Esophagus muscularis mucosa (tissue), 3 donors: ENCODE measurements around the gene EIF3I.

Source experiments
- CTCF ChIP-seq, 3 experiments: fragments of 200-600 bp in 2 of 3; fragments of 450-650 bp in 1 of 3; sonication (generic) in 2 of 3; IDR thresholded peaks; one replicate each; pipeline ENCODE4 v1.5.1; 2017 to 2019; ENCODE audit warnings: antibody characterized with exemption in 3 of 3, mild to moderate bottlenecking in 2 of 3, moderate library complexity in 1 of 3
- POLR2A ChIP-seq: fragments of 450-650 bp; IDR thresholded peaks from one replicate; pipeline ENCODE4 v1.6.1; 2017; ENCODE audit warnings: antibody characterized with exemption, moderate library complexity, mild to moderate bottlenecking, low read depth
- POLR2AphosphoS5 ChIP-seq, 2 donors: sonication (generic); formaldehyde crosslinking; IDR thresholded peaks; one replicate each; pipeline ENCODE4 v1.6.1; 2017; ENCODE audit warnings: antibody characterized with exemption in 2 of 2

GRCh38 chr1:32192220-32192948 lies 29.8 kb upstream of the EIF3I start:
- no peak for TF ChIP-seq CTCF (IDR thresholded peaks at IDR 0.05)
- TF ChIP-seq POLR2A: no peak
- TF ChIP-seq POLR2AphosphoS5 (IDR thresholded peaks at IDR 0.05): no peak
